Measurements from ENCODE around the gene MDFIC2. TPM values are rescaled to one million over a fixed set of nuclear protein-coding genes. Genes with fewer than 3 reads are reported as not detected.

The MDFIC2 gene
- total and polyA plus RNA-seq, 2 experiments from 2014 or later = not detected

DNA sequence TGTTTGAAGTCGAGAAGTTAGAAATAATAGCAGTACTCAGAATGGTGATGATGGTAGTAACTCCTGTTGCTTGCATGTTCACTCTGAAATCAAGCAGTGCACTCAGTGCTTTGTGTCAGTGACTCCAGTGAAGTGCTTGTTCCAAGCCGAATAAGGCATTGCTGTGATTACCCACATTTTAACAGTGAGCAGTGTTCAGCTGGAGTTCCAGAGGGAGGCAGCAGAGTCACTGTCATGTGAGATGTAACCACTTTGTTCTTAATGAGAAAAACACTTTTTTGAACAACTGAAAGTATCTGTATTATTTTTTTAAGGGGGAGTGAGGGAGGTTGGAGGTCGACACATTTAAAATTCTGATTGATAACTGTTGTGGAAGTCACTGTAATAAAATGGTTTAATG, 3.7 kb downstream of the MDFIC2 start:
- H3K27me3 Mint-ChIP-seq (ENCODE audit: insufficient read depth, low read depth, poor library complexity) = no peaks in the 10 kb centered on the region
- H3K36me3 Mint-ChIP-seq (ENCODE audit: low read depth) = no peaks in the 10 kb centered on the region
- peaks cover 13% of the 10 kb centered on the region; the same call in 2 of the 3 replicates for H3K4me1 Mint-ChIP-seq
- TF ChIP-seq, protein P1, sequence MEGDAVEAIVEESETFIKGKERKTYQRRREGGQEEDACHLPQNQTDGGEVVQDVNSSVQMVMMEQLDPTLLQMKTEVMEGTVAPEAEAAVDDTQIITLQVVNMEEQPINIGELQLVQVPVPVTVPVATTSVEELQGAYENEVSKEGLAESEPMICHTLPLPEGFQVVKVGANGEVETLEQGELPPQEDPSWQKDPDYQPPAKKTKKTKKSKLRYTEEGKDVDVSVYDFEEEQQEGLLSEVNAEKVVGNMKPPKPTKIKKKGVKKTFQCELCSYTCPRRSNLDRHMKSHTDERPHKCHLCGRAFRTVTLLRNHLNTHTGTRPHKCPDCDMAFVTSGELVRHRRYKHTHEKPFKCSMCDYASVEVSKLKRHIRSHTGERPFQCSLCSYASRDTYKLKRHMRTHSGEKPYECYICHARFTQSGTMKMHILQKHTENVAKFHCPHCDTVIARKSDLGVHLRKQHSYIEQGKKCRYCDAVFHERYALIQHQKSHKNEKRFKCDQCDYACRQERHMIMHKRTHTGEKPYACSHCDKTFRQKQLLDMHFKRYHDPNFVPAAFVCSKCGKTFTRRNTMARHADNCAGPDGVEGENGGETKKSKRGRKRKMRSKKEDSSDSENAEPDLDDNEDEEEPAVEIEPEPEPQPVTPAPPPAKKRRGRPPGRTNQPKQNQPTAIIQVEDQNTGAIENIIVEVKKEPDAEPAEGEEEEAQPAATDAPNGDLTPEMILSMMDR (conservative IDR thresholded peaks at IDR 0.05; ENCODE audit: low read depth in 2 of 2) = peak; percentile 53 to 71
- no peak for TF ChIP-seq EZH2 (IDR thresholded peaks at IDR 0.05; ENCODE audit: low read depth, unreplicated experiment)
- no peaks in the 10 kb centered on the region for H3F3A ChIP-seq (replicated peaks; ENCODE audit: low read depth)
- H3K27me3 ChIP-seq (ENCODE audit: insufficient read depth) = no peaks in the 10 kb centered on the region
- no peaks in the 10 kb centered on the region; the same call in 1 of the 2 replicates for H3K9me2 ChIP-seq (ENCODE audit: insufficient read depth)
- ATAC-seq = peak; percentile 92
- no peak overlapping the region for H2AFZ ChIP-seq
- no peak overlapping the region for H3K4me3 Mint-ChIP-seq
- H3K79me2 ChIP-seq (replicated peaks; ENCODE audit: insufficient read depth) = no peaks in the 10 kb centered on the region
- H3K4me1 ChIP-seq (ENCODE audit: insufficient read depth) = peaks cover 18% of the 10 kb centered on the region
- no peak overlapping the region for H3K4me2 ChIP-seq
- peak; percentile 64 for DNase-seq (ENCODE audit: low spot score)
- no peaks in the 10 kb centered on the region for H4K20me1 ChIP-seq (replicated peaks; ENCODE audit: insufficient read depth)
- H3K27ac ChIP-seq (ENCODE audit: low read depth) = no peak overlapping the region
- H3K36me3 ChIP-seq (ENCODE audit: insufficient read depth) = no peaks in the 10 kb centered on the region
- no peak overlapping the region for H3K4me3 ChIP-seq
- H3K9me3 Mint-ChIP-seq = no peaks in the 10 kb centered on the region
- peak overlapping the region; percentile 38 for H3K27ac Mint-ChIP-seq

DNA sequence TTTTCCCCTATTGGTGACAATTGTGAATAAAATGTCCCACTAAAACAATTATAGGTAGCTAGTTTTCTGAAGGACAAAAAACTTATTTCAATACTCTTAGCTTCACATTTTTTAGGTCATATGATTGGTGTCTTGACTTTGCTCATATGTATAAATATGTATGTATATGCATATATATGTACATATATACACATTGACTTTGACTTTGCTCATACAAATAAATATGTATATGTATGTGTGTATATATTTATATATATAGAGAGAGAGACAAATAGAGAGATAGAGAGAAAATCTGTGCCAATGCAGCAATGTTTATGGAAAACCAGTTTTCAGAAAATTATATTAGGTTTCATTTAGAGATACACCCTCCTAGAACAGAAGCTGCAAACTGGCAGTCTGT, 5.7 kb downstream of the MDFIC2 start:
- Histone ChIP-seq H2AFZ (no peak overlapping the region), H3F3A (replicated peaks; ENCODE audit: low read depth) (no peaks in the 10 kb centered on the region), H4K20me1 (replicated peaks; ENCODE audit: insufficient read depth) (no peaks in the 10 kb centered on the region), H3K36me3 (ENCODE audit: insufficient read depth) (no peaks in the 10 kb centered on the region), H3K4me2 (no peak overlapping the region), H3K9me2 (ENCODE audit: insufficient read depth) (no peaks in the 10 kb centered on the region; the same call in 1 of the 2 replicates), H3K4me1 (ENCODE audit: insufficient read depth) (peaks cover 9% of the 10 kb centered on the region), H3K27me3 (ENCODE audit: insufficient read depth) (no peaks in the 10 kb centered on the region), H3K79me2 (replicated peaks; ENCODE audit: insufficient read depth) (no peaks in the 10 kb centered on the region), H3K27ac (ENCODE audit: low read depth) (no peak overlapping the region), H3K4me3 (no peak overlapping the region)
- no peaks in the 10 kb centered on the region for H3K36me3 Mint-ChIP-seq (ENCODE audit: low read depth)
- H3K4me1 Mint-ChIP-seq = peaks cover 7% of the 10 kb centered on the region; the same call in 2 of the 3 replicates
- no peaks in the 10 kb centered on the region for H3K9me3 Mint-ChIP-seq
- no peak for DNase-seq (ENCODE audit: low spot score)
- ATAC-seq = no peak
- no peak overlapping the region for H3K4me3 Mint-ChIP-seq
- no peak overlapping the region for H3K27ac Mint-ChIP-seq
- no peaks in the 10 kb centered on the region for H3K27me3 Mint-ChIP-seq (ENCODE audit: insufficient read depth, low read depth, poor library complexity)
- TF ChIP-seq CREB1 (CRISPR knock-in tag; IDR thresholded peaks at IDR 0.05; ENCODE audit: low read depth) (no peak), NANOG (IDR thresholded peaks at IDR 0.05; ENCODE audit: borderline replicate concordance) (no peak), EZH2phosphoT487 (IDR thresholded peaks at IDR 0.05; ENCODE audit: unreplicated experiment) (no peak), EZH2 (IDR thresholded peaks at IDR 0.05; ENCODE audit: low read depth, unreplicated experiment) (no peak), ZNF114 (CRISPR knock-in tag; IDR thresholded peaks at IDR 0.05) (no peak)
- TF ChIP-seq, protein P2, sequence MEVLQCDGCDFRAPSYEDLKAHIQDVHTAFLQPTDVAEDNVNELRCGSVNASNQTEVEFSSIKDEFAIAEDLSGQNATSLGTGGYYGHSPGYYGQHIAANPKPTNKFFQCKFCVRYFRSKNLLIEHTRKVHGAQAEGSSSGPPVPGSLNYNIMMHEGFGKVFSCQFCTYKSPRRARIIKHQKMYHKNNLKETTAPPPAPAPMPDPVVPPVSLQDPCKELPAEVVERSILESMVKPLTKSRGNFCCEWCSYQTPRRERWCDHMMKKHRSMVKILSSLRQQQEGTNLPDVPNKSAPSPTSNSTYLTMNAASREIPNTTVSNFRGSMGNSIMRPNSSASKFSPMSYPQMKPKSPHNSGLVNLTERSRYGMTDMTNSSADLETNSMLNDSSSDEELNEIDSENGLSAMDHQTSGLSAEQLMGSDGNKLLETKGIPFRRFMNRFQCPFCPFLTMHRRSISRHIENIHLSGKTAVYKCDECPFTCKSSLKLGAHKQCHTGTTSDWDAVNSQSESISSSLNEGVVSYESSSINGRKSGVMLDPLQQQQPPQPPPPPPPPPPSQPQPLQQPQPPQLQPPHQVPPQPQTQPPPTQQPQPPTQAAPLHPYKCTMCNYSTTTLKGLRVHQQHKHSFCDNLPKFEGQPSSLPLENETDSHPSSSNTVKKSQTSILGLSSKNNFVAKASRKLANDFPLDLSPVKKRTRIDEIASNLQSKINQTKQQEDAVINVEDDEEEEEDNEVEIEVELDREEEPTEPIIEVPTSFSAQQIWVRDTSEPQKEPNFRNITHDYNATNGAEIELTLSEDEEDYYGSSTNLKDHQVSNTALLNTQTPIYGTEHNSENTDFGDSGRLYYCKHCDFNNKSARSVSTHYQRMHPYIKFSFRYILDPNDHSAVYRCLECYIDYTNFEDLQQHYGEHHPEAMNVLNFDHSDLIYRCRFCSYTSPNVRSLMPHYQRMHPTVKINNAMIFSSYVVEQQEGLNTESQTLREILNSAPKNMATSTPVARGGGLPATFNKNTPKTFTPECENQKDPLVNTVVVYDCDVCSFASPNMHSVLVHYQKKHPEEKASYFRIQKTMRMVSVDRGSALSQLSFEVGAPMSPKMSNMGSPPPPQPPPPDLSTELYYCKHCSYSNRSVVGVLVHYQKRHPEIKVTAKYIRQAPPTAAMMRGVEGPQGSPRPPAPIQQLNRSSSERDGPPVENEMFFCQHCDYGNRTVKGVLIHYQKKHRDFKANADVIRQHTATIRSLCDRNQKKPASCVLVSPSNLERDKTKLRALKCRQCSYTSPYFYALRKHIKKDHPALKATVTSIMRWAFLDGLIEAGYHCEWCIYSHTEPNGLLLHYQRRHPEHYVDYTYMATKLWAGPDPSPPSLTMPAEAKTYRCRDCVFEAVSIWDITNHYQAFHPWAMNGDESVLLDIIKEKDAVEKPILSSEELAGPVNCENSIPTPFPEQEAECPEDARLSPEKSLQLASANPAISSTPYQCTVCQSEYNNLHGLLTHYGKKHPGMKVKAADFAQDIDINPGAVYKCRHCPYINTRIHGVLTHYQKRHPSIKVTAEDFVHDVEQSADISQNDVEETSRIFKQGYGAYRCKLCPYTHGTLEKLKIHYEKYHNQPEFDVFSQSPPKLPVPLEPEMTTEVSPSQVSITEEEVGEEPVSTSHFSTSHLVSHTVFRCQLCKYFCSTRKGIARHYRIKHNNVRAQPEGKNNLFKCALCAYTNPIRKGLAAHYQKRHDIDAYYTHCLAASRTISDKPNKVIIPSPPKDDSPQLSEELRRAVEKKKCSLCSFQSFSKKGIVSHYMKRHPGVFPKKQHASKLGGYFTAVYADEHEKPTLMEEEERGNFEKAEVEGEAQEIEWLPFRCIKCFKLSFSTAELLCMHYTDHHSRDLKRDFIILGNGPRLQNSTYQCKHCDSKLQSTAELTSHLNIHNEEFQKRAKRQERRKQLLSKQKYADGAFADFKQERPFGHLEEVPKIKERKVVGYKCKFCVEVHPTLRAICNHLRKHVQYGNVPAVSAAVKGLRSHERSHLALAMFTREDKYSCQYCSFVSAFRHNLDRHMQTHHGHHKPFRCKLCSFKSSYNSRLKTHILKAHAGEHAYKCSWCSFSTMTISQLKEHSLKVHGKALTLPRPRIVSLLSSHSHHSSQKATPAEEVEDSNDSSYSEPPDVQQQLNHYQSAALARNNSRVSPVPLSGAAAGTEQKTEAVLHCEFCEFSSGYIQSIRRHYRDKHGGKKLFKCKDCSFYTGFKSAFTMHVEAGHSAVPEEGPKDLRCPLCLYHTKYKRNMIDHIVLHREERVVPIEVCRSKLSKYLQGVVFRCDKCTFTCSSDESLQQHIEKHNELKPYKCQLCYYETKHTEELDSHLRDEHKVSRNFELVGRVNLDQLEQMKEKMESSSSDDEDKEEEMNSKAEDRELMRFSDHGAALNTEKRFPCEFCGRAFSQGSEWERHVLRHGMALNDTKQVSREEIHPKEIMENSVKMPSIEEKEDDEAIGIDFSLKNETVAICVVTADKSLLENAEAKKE (CRISPR knock-in tag; IDR thresholded peaks at IDR 0.05) = no peak
- TF ChIP-seq, protein P3, sequence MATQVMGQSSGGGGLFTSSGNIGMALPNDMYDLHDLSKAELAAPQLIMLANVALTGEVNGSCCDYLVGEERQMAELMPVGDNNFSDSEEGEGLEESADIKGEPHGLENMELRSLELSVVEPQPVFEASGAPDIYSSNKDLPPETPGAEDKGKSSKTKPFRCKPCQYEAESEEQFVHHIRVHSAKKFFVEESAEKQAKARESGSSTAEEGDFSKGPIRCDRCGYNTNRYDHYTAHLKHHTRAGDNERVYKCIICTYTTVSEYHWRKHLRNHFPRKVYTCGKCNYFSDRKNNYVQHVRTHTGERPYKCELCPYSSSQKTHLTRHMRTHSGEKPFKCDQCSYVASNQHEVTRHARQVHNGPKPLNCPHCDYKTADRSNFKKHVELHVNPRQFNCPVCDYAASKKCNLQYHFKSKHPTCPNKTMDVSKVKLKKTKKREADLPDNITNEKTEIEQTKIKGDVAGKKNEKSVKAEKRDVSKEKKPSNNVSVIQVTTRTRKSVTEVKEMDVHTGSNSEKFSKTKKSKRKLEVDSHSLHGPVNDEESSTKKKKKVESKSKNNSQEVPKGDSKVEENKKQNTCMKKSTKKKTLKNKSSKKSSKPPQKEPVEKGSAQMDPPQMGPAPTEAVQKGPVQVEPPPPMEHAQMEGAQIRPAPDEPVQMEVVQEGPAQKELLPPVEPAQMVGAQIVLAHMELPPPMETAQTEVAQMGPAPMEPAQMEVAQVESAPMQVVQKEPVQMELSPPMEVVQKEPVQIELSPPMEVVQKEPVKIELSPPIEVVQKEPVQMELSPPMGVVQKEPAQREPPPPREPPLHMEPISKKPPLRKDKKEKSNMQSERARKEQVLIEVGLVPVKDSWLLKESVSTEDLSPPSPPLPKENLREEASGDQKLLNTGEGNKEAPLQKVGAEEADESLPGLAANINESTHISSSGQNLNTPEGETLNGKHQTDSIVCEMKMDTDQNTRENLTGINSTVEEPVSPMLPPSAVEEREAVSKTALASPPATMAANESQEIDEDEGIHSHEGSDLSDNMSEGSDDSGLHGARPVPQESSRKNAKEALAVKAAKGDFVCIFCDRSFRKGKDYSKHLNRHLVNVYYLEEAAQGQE (IDR thresholded peaks at IDR 0.05; ENCODE audit: unreplicated experiment) = no peak
- TF ChIP-seq, protein P4, sequence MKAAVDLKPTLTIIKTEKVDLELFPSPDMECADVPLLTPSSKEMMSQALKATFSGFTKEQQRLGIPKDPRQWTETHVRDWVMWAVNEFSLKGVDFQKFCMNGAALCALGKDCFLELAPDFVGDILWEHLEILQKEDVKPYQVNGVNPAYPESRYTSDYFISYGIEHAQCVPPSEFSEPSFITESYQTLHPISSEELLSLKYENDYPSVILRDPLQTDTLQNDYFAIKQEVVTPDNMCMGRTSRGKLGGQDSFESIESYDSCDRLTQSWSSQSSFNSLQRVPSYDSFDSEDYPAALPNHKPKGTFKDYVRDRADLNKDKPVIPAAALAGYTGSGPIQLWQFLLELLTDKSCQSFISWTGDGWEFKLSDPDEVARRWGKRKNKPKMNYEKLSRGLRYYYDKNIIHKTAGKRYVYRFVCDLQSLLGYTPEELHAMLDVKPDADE (IDR thresholded peaks at IDR 0.05) = no peak
